ELF-1 (cell line): Measurements from ENCODE around the gene ARHGAP10.
"Not testable (repeated sequence)": the region's sequence is repeated elsewhere in the genome, so short reads cannot be mapped to it uniquely, and the experiment has no call there.

Experiments used
- DNase-seq: peaks from one replicate; pipeline ENCODE4 v3.0.0-alpha.2; 2016; ENCODE audit warnings: low read depth, low spot score

Gene ARHGAP10

DNA sequence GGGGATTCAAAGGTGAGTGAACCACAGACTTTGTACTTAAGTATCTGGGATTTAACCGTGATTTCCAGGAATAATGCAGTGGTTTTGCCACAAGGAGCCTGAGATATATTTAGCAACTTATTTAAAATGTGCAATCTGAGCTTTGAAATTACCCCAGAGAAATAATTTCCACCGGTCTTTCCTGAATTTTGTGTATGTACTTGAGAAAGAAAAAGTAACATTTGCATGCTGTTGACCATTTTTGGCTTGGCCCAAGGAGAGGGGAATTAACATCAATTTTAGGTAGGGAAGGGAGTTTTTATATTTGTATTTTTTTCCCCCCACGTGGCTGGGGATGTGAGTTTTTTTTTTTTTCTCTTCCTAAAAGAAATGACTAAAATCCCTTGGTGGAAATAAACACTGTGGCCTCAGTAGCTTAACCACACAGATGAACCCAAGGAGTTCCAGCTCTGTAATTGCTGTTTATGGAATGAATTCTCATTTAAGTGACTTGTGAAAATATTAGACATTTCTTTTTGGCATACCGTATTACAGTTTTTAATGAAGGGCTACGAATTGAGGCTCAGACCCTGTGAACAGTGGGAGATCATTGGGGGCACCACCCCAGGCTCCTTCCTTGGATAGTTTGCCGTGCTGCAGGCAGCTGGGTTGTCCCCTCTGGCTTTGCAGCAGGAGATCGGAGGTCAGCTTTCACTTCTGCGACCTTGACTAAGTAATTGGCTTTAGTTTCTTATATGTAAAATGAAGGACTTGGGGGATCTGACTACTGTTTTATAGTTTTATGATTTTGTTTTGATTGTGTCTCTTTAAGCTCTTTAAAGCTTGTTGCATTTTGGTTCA lies 116.1 kb downstream of the ARHGAP10 start:
- DNase-seq, result no peak

DNA sequence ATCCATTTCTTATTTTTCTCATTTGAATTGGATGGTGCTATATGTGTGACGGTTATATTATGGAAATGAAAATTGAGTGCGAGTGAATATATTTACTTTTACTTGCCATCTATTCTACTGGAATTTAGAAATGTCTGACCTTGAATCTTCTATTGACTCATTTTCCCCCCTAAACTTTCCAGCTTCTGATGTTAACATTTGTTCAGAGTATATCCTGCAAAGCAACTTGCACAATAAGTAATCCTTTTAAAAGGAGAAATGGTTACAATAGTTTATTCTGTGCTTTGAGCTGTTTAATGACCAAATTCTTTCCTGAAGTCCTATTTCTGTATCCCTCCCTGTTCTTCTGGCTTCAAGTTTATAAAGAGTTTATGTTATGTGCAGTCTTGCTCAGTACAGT lies 116.7 kb downstream of the ARHGAP10 start:
- no peak for DNase-seq

DNA sequence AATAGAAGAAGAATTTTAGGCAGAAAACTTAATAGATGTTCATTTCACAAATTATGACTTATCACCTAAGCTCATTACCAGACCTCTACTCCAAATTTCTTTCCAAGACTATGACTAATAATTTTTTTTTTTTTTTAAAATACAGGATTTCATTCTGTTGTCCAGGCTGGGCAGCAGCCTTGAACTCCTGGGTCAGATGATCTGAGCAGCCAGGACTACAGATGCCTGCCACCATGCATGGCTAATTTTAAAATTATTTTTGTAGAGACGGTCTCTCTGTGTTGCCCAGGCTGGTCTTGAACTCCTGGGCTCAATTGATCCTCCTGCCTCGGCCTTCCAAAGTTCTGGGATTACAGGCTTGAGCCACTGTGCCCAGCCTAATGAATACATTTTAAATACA lies 119.2 kb downstream of the ARHGAP10 start:
- DNase-seq, result no peak

DNA sequence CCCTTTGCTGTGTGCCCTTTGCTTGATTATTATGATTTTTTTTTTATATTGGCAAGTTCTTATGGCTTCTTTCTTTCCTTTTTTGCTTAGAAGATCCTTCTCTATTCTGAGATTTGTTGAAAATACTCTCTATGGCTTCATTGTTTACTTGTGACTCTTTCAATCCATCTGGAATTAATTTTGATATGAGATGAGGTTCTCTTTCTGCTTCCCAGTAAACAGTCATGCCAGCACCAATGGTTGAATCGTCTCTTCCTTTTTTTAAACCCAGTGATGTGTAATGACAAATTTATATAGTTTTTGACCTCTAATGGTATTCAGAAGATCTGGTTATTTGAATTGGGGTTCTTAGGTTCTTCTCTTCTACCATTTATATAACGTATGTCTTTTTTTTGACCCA lies 121.8 kb downstream of the ARHGAP10 start:
- DNase-seq, result no peak

DNA sequence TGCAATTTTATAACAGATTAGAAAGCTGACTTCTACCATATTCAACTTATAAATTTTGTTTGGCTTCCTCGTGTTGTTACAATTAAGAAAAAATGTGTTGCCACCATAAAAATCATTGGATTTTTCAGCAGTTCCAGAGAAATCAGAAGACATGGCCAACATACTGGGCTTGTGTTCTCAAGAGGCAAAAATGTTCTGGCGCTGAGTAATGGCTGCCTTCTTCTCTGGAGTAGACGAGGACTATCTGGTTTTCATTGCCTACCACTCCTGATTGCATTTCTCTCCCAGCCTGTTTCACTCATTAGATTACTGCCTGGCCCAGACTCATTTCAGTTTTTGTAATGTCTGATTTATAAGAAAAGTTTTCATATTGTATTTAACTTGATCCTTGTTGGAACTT lies 122.3 kb downstream of the ARHGAP10 start:
- DNase-seq, result no peak

DNA sequence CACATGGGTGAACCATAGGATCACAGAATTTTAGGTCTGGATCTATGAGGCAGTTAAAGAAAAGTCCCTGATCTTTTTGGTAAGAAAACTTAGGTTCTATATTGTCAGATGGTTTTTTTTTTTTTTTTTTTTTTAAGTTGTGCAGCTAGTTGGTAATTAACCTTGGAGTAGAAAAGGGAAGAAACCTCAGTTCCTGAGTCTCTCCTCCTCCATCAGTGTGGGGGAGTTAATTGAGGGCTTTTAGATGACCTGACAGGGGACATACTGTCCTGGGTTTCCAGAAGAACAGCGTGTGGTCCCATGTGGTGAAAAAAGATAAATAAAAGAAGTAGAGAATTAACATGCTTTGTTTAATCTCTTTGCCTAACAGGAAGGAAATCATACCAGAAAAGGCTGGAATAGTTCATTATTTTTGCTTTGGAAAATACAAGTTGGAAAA lies 123.7 kb downstream of the ARHGAP10 start:
- no peak for DNase-seq

DNA sequence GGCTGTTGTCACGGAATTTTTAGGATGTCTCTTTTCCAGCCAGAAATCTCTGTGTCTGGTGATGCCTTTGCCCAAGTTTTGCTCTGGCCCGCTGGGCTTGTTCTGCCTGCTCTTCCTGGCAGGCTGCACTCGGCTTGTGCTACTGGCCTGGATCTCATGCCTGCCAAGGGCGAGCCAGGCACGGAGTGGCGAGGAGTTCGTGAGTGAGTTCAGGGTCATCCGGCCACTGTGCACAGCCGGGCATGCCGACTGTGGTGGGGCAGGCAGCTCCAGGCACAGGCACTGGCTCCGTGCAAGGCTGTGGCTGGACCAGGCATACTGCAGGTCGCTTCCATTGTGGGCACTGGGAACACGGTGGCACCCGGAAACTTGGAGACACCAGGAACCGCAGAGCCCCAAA lies 129.1 kb downstream of the ARHGAP10 start:
- DNase-seq, result no peak

DNA sequence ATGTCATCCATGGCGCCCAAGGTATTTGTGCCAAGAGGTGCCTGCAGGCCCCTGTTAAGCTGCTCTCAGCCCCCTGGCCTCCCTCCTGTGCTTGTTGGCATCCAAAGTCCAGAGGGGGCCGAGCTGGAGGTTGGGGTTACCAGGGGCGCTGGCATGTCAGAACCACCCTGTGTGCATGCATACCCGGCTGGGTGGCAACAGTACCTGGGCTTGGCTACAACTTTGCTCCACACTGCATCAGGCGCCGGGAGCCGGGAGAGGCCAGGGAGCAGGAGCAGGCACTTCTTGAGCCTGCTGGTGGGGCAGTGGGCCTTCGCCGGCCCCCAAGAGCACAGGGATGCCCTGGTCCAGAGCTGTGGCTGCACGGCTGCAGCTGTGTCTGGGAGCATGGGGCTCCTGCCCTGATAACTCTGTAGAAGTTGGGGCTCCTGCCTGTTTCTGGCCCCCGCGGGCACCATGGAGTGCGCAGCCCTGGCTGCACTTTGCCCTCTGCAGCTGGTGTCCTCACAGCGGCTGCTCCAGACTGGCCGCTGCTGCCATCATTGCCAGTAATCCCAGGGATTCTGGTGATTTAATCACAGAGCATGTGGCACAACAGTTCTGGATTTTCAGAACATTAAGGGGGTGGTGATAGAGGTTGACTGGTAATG lies 130.3 kb downstream of the ARHGAP10 start:
- DNase-seq, result no peak

DNA sequence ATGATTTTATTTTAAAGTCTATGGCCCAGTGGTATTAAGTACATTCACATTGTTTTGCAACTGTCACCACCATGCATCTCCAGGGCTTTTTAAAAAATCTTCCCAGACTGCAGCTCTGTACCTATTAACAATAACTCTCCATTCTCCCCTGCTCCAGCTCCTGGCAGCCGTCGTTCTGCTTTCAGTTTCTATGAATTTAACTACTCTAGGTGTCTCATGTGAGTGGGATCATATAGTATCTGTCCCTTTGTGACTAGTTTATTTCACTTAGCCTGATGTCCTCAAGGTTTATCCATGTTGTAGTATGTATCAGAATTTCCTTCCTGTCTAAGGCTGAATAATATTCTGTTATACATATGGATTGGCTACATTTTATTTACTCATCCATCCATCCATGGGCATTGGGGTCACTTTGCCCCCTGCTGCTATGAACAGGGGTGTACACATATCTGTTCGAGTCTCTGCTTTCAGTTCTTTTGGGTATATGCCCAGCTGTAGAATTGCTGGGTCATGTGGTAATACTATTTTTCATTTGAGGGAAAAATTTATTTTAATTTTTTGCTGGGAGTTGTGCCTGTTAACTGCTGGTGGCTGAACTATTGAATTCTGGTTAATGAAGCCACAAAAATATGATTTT lies 131.3 kb downstream of the ARHGAP10 start:
- DNase-seq, result no peak

DNA sequence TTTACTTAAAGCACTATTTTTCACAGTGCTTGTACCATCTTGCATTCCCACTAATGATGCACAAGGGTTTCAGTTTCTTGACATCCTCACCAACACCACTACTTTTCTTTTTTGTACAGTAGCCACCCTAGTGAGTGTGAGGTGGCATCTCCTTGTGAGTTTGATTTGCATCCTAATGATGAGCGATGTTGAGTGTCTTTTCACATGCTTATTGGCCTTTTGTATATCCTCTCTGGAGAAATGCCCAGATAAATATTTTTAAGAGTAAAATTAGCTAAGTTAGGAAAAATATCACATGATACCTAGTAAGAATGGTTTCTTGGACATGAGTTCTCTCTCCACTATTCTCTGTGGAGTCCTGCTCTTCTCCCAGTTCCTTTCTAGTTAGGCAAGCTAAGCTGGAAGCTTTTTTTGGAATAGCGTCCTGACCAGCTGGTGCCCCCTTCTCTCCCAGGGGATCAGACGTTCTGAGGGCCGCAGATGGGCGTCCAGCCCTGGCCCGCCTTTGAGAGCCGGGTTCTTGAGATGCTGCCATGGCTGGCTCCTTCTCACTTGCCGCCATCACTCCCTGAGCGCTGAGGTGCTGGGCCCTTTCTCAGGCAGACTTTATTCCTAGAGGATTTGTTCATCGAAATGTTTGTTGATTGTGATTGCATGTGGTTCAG lies 132.1 kb downstream of the ARHGAP10 start:
- DNase-seq, result no peak

DNA sequence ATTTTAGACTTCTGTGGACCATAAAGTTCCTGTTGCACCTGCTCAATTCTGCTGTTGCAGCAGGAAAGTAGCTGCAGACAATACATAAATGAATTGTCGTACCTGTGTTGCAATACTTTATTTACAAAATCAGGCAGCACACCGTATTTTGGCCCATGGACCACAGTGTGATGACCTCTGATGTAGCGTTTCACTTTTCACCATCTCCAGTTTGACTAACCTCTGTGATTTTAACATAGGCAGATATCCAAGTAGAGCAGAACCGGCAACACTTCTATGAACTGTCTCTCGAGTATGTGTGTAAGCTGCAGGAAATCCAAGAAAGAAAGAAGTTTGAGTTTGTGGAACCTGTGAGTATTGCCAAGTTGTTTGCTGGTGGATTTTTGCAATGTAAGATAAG lies 132.7 kb downstream of the ARHGAP10 start:
- DNase-seq, result no peak

DNA sequence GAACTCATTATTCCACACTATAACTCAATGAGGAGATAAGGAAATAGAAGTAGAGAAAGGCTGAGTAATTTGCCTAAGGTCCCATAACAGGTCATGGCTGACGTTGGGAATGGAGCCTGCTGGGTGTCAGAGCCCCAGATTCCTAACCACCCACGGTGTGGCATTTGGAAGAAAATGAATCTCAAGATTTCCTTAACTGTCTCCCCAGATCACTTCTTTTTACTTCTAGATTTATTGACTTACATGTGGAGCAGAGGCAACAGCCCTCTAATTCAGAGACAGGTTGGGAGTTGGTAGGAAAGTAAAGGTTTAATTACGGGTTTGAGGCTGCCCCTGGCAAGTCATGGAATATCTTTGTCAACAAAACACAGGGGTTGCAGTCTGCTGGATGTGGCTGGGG lies 134.0 kb downstream of the ARHGAP10 start:
- peak; percentile 33 for DNase-seq

DNA sequence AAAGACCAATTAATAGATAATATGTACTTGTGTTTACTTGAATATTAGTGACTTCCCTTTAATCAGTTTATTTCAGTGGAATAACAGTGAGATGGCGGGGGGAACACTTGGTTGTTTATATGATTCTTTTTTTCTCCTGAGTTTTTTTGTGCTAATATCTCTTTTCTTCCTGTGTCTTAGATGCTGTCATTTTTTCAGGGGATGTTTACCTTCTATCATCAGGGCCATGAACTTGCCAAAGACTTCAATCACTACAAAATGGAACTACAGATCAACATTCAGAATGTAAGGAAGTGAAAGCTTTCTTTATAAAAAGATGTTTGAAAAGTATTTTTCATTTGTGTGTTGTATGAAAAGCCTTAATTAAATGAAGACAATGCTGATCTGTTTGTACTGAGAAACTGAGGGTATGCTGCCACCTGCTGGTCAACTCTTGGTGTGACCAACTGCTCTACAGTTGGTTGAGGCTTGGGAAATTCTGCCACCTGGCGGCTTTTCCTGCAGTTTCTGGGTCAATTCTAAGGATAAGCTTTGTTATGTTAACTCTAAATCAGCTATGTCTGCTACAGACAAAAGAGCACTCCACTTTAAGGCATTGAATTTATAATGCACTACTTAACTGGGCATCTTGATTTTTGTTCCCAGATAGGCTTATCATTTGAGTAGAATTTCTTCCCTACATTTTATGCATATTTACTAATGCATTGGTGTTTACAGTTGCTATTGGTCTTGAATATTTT lies 134.8 kb downstream of the ARHGAP10 start:
- peak; percentile 89 for DNase-seq

DNA sequence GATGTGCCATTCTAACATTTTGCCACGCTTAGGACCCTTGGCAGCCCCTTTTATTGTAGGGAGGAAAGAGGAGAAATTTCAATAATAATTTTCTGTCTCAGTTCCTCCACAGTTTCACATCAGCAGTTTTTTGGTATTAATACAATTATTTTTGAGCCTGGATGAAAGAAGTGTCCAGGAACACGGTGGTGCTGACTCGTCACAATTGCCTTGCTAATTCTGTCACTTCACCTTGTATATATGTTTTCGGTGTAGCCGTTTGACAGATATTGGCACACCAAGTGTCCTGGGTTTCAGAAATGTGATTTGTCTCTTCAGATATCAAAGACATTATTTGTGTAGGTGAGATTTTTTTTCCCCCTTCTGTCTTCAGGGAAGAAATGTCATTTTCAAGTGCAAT lies 142.2 kb downstream of the ARHGAP10 start:
- DNase-seq, result no peak

DNA sequence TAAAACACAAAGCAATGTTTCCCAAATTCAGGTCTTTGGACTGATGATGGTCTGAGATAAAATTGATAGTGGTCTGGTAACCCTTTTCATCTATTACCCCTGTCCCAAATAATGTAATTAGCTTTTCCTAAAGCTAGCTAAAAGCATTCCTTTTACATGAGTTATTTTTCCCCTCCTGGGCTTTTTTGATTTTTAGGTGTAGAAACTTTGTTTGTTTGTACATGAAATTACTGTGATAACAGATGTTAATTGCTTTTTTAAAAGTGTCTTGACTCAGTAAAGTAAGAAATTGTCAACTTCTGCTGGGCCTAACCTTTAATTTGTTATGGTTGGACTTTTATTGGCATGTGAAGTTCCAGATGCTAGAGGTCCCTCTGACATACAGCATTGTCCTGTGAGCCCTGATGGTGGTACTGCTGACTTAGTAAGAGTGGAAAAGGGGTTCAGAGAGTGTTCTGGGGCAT lies 145.5 kb downstream of the ARHGAP10 start:
- DNase-seq, result no peak

DNA sequence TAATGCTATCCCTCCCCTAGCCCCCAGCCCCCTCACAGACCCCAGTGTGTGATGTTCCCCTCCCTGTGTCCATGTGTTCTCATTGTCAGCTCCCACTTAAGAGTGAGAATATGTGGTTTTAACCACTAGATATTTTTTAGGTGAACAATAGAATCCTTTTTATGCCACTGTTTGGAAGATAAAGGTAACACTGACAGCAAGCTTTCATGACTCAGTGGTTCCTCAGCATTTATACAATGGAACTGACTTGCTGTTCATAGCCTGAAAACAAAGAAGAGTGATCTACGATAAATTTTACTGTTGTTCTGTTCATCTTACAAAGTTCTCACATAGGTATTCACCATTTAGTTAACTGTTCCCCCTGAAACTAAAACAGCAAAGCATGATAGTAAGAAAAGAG lies 147.8 kb downstream of the ARHGAP10 start:
- DNase-seq, result no peak

DNA sequence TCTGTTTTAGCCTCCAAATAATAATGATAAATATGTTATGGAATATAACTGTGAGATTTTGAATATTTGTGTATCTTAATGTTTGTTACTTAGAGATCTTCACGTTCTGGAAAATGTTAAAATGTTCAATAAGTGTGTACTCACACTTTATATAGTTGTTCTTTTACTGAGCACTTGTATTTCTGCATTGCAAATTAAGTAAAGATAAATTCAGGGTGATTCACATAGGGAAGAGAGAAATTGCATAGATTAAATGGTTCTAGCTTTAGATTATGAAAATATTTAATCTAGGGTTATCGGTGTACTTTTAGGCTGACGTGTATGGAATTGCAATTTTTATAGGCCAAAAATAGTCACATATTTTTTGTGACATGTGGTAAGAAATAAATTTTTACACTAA lies 148.6 kb downstream of the ARHGAP10 start:
- no peak for DNase-seq

DNA sequence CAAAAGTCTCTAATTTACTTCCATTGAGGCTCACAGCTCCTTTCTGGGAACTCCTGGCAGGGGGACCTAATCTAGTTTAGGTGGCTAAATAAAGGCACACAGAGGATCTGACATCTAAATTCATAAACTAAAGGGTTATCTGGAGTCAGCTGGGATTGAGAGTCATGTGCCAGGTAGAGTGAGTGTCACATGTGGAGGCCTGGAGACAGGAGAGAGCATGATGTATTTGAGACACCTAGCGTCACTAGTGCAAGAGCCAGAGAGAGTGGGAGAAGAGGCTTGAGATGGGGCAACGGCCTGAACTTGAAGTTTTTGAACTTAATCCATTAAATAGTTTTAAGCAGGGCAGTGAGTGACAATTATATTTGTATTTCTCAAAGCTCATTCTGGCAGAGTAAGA lies 152.6 kb downstream of the ARHGAP10 start:
- DNase-seq, result no peak

DNA sequence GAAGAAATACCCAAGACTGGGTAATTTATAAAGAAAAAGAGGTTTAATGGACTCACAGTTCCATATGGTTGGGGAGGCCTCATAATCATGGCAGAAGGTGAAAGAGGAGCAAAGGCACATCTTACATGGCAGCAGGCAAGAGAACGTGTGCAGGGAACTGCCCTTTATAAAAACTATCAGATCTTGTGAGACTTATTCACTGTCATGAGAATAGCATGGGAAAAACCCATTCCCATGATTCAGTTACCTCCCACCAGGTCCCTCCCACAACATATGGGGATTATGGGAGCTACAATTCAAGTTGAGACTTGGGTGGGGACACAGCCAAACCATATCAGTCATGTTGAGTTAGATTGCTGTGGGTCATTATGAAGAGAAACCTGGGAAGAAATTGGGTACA lies 153.3 kb downstream of the ARHGAP10 start:
- not testable (repeated sequence) for DNase-seq

DNA sequence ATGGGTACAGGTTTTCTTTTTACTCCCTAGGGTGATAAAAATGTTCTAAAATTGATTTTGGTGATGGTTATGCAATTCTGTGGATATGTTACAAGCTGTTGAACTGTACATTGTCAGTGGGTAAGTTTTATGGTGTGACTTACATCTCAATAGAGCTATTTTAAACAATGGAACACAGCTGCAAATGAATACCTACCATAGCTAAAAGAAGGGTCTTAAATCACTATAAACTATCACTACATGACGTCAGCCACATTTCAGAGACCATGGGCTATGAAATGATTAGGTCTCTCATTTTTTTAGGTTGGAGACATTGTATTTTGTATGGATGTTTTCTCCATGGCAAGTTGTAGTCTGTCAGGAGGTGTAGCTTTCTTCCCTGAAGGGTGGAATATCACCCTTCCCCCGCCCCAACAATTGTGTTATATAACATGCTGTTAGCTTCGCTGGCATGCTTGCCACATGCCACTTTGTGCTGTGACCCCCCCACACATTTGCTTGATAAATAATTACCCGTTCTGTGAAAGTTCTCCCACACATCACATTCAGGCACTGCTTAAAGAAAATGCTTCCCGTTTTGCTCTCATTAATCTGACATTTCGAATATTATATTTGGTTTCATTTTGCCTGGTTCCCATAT lies 159.7 kb downstream of the ARHGAP10 start:
- no peak for DNase-seq

DNA sequence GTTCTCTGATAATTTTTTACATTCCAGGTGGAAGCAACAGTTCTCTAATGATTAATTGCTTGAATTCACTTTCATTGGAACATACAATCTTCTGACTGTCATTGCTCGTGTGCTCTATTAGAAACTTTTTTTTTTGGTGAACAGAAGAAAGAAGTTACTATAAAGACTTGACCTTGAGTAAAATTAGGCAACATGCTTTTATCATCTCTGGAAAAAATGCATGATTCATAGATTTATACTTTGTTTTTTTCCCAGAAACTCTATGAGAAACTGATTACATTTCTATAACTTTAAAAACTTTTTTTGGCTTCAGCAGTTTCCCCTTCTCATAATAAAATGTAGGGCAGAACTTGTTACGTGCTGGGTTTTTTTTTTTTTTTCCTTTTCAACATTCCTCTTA lies 167.6 kb downstream of the ARHGAP10 start:
- DNase-seq, result no peak
